ENCODE results near the gene BUD13. TPM values are rescaled to one million over a fixed set of nuclear protein-coding genes. Genes with fewer than 3 reads are reported as not detected.
A peak's percentile ranks its signal among the peaks of the same experiment; 100 is the strongest.

The BUD13 gene
- total and polyA plus RNA-seq, 2 of the 13 experiments (the other 11 are each of a cell fraction or from before 2014, with no cell fraction given): 13.3 to 25.9 TPM

GRCh38 chr11:116791002-116791812 lies 18.4 kb upstream of the BUD13 start (continued):
- TF ChIP-seq ZNF609 (CRISPR knock-in tag; IDR thresholded peaks at IDR 0.05; ENCODE audit: borderline replicate concordance) (peak; percentile 63), ZNF713 (CRISPR knock-in tag; IDR thresholded peaks at IDR 0.05) (no peak), ZNF782 (CRISPR knock-in tag; IDR thresholded peaks at IDR 0.05; ENCODE audit: borderline replicate concordance) (peak; percentile 86; the same call in 1 of the 2 replicates), PHF5A (CRISPR knock-in tag; IDR thresholded peaks at IDR 0.05; ENCODE audit: low read depth, unreplicated experiment) (no peak), ZNF564 (CRISPR knock-in tag; IDR thresholded peaks at IDR 0.05) (no peak), ZKSCAN8 (CRISPR knock-in tag; IDR thresholded peaks at IDR 0.05; ENCODE audit: borderline replicate concordance) (0 out of 2 replicates have a peak, but pooled peaks have one; percentile 46), NRL (CRISPR knock-in tag; IDR thresholded peaks at IDR 0.05; ENCODE audit: borderline replicate concordance) (no peak; the same call in 1 of the 2 replicates), ZNF563 (CRISPR knock-in tag; IDR thresholded peaks at IDR 0.05) (peak; percentile 51; the same call in 1 of the 2 replicates), KLF13 (CRISPR knock-in tag; IDR thresholded peaks at IDR 0.05) (0 out of 2 replicates have a peak, but pooled peaks have one; percentile 57), ZNF468 (CRISPR knock-in tag; IDR thresholded peaks at IDR 0.05) (no peak), ZSCAN22 (CRISPR knock-in tag; IDR thresholded peaks at IDR 0.05) (no peak; the same call in 1 of the 2 replicates), AKAP8 (CRISPR knock-in tag; IDR thresholded peaks at IDR 0.05) (no peak), SKIL (CRISPR knock-in tag; IDR thresholded peaks at IDR 0.05; ENCODE audit: borderline replicate concordance) (peak; percentile 51; the same call in 1 of the 2 replicates), ZNF235 (CRISPR knock-in tag; IDR thresholded peaks at IDR 0.05; ENCODE audit: borderline replicate concordance) (0 out of 2 replicates have a peak, but pooled peaks have one; percentile 13), RFXAP (CRISPR knock-in tag; IDR thresholded peaks at IDR 0.05; ENCODE audit: borderline replicate concordance) (peak; percentile 54; the same call in 1 of the 2 replicates), ARID5B (CRISPR knock-in tag; IDR thresholded peaks at IDR 0.05) (peak; percentile 18; the same call in 1 of the 2 replicates), ISX (CRISPR knock-in tag; conservative IDR thresholded peaks at IDR 0.05) (no peak), CBFB (CRISPR knock-in tag; IDR thresholded peaks at IDR 0.05) (no peak)

Measured in HepG2 (cell line).